ENCODE results near the gene NRDE2. TPM values are rescaled to one million over a fixed set of nuclear protein-coding genes. Genes with fewer than 3 reads are reported as not detected.
A peak's percentile ranks its signal among the peaks of the same experiment; 100 is the strongest.

NRDE2 gene
- polyA plus RNA-seq, 4 donors: 20.4 to 25.3 (median 22.7) TPM

- DNase-seq (ENCODE audit: low read depth in 4 of 4, low spot score in 2 of 4): no peak
Measured at GRCh38 chr14:90300611-90301047, 31.1 kb downstream of the NRDE2 start.

GRCh38 chr14:90299408-90299807 lies 32.3 kb downstream of the NRDE2 start:
- no peak for DNase-seq (ENCODE audit: low read depth in 4 of 4, low spot score in 2 of 4)

DNA sequence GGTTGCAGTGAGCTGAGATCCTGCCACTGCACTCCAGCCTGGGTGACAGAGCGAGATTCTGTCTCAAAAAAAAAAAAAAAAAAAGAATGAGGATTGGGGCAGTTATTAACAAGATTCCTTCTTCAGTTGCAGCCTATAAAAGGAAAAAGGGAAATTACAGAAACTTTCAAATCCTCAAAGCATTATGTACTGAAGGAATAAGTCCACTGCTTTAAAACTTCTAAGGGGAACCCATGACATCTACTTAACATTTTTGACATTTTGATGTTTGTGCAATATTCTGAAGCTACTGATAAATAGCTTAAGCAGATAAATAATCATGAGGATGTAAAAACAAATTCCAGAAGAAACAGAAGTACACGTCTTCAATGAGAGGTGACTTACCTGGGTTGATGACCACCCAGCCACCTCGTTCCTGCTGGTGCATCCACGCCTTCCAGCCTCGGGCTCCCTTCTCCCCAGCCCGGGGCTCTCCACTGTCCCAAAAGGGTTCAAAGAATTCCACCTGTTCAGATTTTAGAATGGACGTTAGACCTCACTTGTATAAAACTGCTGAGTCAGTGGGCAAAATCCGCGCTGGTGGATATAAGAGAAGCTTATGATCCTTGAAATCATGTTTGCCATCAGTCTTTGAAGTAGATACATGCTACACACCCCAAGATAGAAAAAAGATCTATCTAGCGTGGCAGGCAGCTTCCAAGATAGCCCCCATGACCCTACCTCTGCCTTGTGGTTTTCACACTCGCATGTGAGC lies 33.7 kb downstream of the NRDE2 start:
- no peak for DNase-seq (ENCODE audit: low read depth in 4 of 4, low spot score in 2 of 4)

- no peak for DNase-seq (ENCODE audit: low read depth in 4 of 4, low spot score in 2 of 4)
Measured at GRCh38 chr14:90296641-90297040, 35.1 kb downstream of the NRDE2 start.

- peak in 3 of 4 donors; percentile 9 to 37 (median 23) for DNase-seq (ENCODE audit: low read depth in 4 of 4, low spot score in 2 of 4)
Measured at GRCh38 chr14:90295870-90296516, 35.7 kb downstream of the NRDE2 start.

- no peak for DNase-seq (ENCODE audit: low read depth in 4 of 4, low spot score in 2 of 4)
Measured at GRCh38 chr14:90294872-90295271, 36.9 kb downstream of the NRDE2 start.

DNA sequence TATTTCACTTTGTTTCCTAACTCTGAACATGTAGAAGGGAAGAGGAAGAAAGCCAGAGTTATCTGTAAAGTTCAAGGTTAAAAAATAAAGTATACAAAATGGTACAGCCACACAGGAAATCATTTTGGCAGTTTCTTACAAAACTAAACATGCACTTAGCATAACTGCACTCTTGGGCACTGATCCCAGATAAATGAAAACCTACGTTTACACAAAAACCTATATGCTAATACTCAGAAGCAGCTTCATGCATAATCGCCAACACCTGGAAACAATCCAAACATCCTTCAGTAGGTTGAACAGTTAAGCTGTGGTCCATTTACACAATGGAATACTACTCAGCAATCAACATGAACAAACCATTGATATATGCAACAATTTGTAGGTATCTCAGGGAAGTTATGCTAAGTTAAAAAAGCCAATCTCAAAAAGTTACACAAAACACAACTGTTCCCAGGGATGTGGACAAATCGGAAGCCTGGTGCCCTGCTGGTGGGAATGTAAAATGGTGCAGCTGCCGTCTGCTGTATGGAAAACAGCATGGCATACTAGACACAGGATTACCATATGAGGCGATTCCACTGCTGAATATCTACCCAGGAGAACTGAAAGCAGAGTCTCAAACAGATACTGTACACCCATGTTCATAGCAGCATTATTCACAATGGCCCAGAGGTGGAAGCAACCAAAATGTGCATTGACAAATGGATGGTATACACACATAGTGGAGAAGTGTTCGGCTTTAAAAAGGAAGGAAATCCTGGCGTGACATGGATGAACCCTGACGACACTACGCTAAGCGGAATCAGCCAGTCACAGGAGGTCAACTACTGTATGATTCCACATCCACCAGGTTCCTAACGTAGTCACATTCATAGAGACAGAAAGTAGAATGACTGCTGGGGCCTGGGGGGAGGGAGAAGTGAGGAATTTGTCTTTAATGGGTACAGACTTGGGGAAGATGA lies 37.7 kb downstream of the NRDE2 start:
- DNase-seq (ENCODE audit: low read depth in 4 of 4, low spot score in 2 of 4): no peak

DNA sequence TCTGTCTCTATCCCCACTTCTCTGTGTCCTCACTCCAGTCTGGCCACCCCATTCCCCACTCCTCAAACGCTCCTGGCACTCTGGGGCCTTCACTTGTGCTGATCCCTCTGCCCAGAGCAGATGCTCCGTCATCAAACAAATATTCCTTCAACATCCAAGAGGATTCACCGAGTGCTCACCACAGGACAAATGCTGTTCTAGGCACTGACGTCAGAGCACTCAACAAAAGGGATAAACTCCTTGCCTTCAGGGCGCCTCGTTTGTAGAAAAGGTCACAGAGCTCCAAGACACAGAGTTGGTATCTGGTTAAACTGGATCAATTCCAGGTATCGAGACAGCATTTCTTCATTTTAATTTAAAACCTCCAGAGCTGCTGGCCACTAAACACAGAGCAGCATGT lies 40.0 kb downstream of the NRDE2 start:
- no peak for DNase-seq (ENCODE audit: low read depth in 4 of 4, low spot score in 2 of 4)

GRCh38 chr14:90290337-90291011 lies 41.3 kb downstream of the NRDE2 start:
- DNase-seq (ENCODE audit: low read depth in 4 of 4, low spot score in 2 of 4): no peak

GRCh38 chr14:90288651-90289355 lies 42.9 kb downstream of the NRDE2 start:
- DNase-seq (ENCODE audit: low read depth in 4 of 4, low spot score in 2 of 4): no peak

DNA sequence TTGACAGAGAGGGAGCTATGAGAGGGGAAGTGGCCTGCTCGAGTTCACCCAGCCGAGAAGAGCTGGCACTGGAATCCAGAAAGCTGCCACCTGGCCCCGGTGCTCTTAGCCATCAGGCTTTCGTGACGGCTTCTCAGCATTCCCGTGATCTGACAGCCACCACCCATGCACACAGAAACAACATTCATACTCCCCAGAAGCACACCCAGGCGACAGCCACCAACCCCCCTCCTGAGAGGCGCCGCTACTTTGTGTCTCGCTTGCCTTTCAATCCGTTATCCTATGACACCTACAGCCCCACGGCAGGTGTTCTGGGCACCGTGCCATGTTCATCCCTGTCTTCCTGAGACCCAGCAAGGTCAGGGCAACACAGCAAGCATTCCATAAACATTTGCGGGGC lies 44.0 kb downstream of the NRDE2 start:
- DNase-seq (ENCODE audit: low read depth in 4 of 4, low spot score in 2 of 4): no peak

- no peak for DNase-seq (ENCODE audit: low read depth in 4 of 4, low spot score in 2 of 4)
Measured at GRCh38 chr14:90281756-90282155, 50.0 kb downstream of the NRDE2 start.

DNA sequence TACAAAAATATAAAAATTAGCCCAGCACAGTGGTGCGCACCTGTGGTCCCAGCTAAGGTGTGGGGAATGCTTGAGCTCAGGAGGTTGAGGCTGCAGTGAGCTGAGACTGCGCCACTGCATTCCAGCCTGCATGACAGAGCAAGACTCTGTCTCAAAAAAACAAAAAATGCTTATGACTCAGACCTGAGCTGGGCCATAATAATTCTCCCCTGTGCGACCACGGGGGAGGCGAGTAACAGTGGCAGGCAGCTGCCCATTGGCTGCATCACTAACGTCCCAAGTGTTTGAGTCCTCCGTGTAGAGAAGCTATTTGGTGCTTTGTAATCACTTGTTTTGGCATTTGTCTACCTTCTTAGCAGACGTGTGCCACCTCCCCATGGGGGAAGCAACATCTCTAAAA lies 50.5 kb downstream of the NRDE2 start:
- no peak for DNase-seq (ENCODE audit: low read depth in 4 of 4, low spot score in 2 of 4)

- DNase-seq (ENCODE audit: low read depth in 4 of 4, low spot score in 2 of 4): no peak
Measured at GRCh38 chr14:90280096-90280495, 51.6 kb downstream of the NRDE2 start.

DNA sequence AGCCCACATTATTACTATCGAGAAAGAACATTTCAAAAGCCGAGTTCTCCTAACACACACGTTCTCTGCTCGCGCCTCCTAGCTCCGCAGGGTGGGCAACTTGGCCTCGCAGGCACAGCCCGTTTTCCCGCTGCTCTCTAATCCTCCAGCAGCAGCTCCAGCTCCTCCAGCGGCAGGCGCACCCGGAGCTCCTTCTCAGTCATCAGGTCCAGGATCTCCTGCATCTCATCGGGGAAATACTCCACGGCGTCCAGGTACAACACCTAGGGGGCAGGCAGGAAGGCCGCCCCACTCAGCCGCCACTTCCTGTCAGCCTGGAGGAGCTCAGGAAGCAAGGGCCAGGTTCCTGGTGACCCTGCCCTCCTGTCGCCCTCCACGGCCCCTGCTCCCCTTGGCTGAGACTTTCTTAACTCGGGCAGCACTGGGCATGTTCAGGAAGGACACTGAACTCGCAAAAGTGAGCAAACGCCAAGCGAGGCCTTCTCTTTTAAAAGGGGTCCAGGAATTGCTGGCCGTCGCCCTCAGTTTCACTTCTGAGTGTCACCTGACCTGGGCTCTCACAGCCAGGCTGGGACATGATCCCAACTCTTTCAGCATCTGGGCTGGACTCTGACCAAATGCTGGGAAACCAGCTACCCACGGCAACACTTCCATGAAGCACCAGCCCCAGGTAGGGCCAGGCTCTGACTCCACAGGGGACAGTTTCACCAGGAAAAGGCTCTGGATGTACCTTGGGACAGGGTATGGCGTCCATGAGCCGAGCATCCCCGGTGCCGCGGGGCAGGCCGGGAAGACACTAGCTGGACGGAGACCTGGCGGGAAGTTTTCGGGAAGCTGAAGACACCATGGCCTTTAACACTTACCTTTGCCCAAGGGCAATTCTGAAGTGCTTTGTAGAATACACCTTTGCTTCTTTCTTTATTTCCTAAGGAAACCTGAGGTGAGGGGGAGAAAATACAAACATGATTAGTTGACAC lies 53.3 kb downstream of the NRDE2 start:
- DNase-seq (ENCODE audit: low read depth in 4 of 4, low spot score in 2 of 4): no peak

GRCh38 chr14:90277581-90278198 lies 54.1 kb downstream of the NRDE2 start:
- no peak for DNase-seq (ENCODE audit: low read depth in 4 of 4, low spot score in 2 of 4)

DNA sequence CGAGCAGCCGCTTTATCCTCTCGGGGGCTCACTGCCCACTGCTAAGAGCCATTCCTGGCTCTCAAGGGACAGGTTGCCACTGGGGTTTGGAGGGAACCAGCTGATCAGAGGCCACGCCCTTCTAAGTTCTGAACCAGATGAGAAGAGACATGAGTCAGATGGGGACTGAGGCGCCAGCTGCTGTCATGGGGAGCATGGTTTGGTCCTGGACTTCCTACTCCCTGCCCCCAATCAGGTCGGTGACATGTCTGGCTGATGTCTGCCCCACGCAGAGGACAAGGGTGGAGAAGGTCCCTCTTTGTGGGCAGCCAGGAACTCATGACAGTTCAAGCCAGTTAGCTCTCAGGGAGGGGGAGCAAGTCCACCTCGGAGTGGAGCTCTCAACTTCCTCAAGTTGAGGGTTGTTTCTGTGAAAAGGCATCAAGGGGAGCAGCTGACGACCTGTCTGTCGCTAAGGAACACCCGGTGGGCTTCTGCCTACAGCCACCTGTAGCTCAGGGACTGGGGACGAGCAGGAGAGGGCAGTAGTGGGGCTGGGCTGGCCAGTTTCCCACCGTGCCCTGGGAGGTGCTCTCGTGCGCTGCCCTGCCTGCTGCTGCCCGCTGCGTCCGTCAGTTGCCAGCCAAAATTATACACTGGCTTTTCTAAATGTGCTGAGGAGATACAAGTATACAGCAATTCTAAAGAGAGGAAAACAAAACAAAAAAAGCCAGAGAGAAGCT lies 54.9 kb downstream of the NRDE2 start:
- no peak for DNase-seq (ENCODE audit: low read depth in 4 of 4, low spot score in 2 of 4)

DNA sequence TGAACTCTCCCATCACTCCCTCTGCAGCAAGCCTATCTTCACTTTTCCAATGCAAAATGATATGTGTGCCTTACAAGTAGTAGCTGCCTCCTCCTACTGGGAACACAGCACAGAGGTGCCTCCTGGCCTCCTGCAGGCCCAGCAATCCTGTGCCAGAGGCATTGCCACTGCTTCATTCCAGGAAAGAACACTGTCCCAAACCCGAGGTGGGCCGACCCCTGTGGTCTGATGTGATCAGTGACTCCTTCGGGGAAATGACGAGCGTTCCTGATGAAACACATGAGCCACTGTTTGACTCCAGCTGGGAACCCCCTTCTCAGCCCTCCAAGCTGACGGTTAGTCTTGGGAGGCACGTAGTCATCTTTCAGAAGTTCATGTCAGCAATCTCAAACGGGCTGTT lies 55.9 kb downstream of the NRDE2 start:
- no peak for DNase-seq (ENCODE audit: low read depth in 4 of 4, low spot score in 2 of 4)
